ENCODE results near the gene AGBL5.
A peak's percentile ranks its signal among the peaks of the same experiment; 100 is the strongest.
"Not testable (repeated sequence)": the region's sequence is repeated elsewhere in the genome, so short reads cannot be mapped to it uniquely, and the experiment has no call there.

The AGBL5 gene

DNA sequence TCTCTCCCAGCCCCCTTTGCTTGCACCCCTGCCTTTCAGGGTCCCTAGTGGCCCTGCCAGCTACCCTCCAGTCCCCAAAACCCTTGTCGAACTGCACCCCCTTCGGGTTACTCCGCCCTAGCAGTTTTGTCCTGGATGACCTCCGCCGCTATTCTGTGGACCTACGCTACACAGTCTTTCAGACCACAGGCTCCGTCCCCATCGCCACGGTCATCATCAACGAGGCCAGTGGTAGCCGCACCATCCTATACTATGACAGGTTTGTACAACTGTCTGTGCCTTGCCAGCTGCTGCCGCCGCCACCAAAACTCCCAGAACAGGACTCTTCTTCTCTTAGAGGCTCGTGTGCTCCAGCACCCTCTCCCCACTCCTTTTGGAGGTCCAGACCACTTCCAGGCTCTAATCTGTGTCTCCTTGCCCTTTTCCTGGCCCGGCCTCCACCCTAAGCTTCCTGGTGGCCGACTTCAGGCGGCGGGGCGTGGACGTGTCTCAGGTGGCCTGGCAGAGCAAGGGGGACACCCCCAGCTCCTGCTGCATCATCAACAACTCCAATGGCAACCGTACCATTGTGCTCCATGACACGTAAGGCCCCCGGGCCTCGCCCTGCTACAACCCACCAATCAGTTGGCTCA lies 43.0 kb downstream of the AGBL5 start:
- no peak for DNase-seq

DNA sequence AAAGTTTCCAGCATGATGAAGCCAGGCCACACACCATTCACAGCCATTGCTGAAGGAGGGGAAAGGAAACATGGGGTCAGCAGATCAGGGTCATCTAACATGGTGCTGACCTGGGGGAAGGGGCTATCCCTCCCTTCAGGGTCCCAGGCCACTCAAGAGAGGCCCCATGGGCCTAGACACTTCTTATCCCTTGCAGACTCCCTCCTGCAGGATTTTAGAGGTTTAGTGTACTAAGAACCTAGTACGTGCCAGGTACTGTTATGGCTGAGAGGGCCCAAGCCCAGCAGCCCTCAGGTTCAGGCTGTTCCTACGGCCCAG lies 43.9 kb downstream of the AGBL5 start:
- DNase-seq = no peak

DNA sequence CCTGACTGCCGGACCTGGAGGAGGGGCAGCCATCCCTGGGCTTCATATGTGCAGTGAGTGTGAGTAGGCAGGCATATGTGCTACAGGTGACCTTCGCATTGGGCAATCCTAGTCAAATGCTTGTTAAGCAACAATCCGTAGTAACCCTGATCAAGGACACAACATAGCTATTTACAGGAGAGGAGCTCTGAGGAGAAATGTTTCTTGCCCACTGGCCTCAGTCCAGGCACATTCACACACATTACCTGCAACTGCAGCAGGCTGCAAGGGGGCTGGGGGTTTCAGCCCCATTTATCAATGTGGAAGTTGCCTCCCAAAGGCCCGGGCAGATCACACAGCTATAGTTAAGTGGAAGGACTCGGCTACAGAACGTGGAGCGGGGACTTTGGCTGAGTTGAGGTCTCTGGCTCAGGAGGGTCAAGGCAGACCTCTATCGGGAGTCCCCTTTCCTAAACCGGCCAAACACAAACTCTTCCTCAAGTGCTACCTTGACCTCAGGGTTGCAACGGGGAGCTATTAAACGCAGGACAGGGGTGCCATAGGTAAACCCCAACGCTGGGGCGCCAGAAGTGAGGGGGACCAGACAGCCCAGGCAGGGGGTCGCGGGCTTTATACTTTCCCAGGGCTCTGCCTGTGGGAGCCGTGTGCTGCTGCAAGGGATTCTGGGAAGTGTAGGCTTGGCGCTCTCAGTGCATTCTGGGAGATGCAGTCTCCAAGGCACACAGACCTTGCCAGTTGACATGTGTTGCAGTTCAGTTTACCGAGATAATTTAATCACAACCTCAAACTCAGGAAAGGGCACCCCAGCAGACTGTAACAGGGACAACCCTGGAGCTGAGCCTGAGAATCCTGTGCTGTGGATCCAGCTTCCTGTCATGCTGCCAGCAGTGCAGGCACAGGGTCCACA lies 44.5 kb downstream of the AGBL5 start:
- DNase-seq = peak; percentile 61

DNA sequence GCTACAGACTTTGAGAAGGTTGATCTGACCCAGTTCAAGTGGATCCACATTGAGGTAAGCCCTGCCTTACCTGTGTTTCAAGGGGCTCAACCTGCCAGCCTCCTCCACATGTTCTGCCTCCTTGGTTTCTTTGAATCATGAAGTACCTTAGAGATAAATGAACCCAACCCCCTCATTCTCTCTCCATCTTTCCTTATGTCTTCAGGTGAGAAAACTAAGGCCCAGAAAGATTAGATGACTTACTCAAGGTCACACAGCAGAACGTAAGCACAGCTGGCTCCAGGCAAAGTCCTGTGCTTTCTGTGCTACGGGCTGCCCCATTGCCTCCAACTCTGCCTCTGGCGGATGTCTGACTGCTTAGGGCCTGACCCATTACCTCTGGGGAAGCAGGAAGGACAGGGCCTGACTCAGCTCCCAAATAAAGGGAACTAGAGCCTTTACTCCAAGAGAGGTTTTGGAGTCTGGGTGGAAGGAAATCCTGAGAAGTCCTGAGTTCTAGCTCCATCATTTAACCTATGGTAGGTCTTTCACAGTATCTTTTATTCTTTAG lies 45.4 kb downstream of the AGBL5 start:
- no peak for DNase-seq

DNA sequence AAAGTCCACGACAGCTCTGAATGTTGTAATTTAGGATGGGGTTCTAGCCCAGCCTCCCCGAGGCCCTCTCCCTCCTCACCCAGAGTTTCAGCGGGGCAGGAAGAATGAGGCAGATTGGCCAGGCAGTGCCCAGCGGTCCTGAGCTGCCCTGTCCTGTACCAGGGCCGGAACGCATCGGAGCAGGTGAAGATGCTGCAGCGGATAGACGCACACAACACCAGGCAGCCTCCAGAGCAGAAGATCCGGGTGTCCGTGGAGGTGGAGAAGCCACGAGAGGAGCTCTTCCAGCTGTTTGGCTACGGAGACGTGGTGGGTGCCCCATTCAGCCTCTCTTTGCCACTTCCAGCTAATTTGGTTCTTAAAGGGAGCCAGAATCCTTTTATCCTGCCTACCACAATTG lies 45.9 kb downstream of the AGBL5 start:
- no peak for DNase-seq

DNA sequence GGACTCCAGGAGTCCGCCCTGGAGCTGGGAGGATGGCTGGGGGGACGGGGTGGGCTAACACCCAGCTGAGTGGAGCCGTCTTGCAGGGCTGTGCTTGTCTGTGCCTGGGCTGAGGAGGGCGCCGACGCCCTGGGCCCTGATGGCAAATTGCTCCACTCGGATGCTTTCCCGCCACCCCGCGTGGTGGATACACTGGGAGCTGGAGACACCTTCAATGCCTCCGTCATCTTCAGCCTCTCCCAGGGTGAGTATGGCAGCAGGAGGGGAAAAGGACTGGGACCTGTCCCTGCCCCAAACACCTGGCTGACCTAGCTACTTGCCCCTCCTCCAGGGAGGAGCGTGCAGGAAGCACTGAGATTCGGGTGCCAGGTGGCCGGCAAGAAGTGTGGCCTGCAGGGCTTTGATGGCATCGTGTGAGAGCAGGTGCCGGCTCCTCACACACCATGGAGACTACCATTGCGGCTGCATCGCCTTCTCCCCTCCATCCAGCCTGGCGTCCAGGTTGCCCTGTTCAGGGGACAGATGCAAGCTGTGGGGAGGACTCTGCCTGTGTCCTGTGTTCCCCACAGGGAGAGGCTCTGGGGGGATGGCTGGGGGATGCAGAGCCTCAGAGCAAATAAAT lies 48.0 kb downstream of the AGBL5 start:
- DNase-seq = no peak

DNA sequence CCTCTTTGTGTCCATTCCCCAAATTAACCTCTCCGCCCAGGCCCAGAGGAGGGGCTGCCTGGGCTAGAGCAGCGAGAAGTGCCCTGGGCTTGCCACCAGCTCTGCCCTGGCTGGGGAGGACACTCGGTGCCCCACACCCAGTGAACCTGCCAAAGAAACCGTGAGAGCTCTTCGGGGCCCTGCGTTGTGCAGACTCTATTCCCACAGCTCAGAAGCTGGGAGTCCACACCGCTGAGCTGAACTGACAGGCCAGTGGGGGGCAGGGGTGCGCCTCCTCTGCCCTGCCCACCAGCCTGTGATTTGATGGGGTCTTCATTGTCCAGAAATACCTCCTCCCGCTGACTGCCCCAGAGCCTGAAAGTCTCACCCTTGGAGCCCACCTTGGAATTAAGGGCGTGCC lies 48.6 kb downstream of the AGBL5 start:
- no peak for DNase-seq

DNA sequence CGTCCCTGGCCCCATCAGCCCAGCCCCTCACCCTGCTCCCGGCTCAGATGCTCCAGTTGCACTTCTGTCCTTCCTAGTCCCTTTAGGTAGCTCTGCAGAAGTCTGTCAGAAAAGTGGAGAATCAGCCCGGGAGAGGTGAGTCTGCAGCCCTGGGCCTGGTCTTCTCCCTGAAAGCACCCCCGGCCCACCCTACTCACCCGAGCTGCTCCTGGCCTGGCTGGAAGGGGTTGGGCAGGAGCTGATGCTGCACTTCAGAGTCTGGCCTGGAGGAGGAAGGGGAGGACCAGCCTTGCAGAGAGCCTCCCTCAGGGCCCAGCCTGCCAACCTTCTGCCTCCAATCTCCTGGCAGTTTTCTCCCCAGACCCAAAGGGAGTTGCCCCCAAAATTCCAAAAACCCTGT lies 50.9 kb downstream of the AGBL5 start:
- DNase-seq = no peak

DNA sequence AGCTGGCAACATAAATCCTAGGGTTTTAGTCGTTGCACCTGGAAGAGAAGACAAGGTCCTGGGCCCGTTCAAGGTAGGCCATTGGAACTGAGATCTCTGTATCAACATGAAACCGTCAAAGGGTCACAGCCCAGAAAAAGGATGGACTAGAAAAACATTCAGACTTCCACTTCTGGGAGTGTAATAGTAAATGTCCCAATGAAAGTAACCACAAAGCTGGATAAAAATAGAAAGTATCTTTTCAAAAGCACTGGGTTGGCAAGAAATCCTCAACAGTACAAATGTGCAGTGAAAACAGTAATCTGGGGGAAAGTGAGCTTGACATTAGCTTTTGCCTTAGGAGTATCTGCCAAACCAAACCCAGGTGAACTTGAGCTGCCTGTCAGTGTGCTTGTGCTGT lies 54.5 kb downstream of the AGBL5 start:
- no peak for DNase-seq

DNA sequence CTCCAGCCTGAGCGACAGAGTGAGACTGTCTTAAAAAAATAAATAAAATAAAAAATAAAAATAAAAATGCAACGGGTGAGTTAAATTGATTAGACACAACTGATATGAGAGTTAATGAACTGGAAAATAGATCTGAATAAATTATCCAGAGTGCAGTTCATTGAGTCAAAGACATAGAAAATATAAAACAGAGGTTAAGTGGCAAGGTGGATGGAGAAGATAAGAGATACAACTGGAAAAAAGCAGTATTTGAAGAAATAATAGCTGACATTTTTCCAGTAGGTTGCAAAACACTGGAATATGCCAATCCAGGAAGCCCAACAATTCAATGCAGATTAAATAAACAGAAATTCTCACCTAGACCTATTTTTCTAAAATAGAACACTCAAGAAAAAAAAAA lies 56.8 kb downstream of the AGBL5 start:
- no peak for DNase-seq

DNA sequence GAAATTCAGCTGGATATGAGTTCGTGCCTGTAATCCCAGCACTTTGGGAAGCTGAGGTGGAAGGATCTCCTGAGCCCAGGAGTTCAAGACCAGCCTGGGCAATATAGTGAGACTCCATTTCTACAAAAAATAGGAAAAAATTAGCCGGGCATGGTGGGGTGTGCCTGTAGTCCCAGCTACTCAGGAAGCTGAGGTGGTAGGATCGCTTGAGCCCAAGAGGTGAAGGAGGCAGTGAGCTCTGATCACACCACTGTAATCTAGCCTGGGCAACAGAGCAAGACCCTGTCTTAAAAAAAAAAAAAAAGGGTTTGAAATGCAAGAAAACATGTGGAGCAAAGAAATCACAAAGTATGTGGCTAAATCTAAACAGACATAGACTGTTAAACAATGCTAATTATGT lies 57.6 kb downstream of the AGBL5 start:
- DNase-seq = no peak

DNA sequence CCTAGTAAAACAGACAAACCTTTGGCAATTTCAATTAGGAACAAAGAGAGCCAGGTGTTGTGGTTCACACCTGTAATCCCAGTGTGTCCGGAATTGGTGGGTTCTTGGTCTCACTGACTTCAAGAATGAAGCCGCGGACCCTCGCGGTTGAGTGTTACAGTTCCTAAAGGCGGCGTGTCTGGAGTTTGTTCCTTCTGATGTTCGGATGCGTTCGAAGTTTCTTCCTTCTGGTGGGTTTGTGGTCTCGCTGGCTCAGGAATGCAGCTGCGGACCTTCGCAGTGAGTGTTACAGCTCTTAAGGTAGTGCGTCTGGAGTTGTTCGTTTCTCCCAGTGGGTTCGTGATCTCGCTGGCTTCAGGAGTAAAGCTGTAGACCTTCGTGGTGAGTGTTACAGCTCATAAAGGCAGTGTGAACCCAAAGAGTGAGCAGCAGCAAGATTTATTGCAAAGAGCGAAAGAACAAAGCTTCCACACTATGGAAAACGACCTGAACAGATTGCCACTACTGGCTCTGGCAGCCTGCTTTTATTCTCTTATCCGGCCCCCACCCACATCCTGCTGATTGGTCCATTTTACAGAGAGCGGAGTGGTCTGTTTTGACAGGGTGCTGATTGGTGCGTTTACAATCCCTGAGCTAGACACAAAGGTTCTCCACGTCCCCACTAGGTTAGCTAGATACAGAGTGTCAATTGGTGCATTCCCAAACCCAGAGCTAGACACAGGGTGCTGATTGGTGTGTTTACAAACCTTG lies 59.3 kb downstream of the AGBL5 start:
- not testable (repeated sequence) for DNase-seq

DNA sequence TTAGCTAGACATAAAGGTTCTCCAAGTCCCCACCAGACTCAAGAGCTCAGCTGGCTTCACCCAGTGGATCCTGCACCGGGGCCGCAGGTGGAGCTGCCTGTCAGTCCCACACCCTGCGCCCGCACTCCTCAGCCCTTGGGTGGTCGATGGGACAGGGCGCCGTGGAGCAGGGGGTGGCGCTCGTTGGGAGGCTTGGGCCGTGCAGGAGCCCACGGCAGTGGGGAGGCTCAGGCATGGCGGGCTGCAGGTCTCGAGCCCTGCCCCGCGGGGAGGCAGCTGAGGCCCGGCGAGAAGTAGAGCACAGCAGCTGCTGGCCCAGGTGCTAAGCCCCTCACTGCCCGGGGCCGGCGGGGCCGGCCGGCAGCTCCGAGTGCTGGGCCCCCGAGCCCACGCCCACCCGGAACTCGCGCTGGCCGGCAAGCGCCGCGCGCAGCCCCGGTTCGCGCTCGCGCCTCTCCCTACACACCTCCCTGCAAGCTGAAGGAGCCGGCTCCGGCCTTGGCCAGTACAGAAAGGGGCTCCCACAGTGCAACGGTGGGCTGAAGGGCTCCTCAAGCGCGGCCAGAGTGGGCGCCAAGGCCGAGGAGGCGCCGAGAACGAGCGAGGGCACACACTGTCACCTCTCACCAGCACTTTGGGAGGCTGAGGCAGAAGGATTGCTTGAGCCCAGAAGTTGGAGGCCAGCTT lies 60.1 kb downstream of the AGBL5 start:
- DNase-seq = not testable (repeated sequence)

DNA sequence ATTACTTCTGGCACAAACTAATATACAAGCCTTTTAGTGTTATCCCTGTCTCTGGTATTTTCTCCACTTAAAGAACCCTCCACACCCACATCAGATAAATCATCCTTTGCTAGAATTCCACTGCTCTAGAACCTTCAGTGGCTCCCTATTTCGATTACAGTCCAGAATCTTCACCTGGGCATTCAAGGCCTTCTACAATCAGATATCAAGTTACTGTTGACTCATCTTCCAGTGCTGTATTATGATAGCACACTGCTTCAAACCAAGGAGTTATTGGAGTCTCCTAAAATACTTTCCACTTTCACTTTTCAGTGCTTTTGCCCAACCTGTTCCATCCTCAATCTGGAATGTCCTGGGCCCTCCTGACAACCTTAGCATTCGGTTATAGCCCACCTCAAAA lies 64.1 kb downstream of the AGBL5 start:
- no peak for DNase-seq

DNA sequence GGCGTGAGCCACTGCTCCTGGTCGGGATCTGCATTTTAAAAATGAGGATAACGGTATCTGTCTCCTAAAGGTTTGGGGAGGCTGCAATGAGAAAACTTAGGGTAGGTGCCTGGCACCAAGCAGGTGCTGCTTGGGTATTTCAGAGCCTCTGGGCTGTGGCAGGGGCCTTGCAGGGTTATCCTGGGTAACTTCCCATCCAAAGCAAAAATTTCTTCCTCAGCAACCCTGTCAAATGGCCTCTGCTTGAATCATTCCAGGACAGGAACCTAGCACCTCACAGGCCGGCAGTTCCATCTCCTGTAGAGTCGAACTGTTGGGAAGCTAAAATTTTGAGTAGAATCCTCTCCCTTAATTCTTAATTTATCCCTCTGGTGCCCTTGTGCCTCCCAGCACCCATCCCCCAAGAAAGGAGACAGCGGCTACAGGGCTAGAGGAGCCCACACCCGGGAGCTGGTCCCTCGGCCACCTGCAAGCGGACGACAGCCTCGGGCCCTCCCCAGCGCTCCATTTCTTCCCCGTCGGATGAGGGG lies 66.6 kb downstream of the AGBL5 start:
- no peak for DNase-seq

DNA sequence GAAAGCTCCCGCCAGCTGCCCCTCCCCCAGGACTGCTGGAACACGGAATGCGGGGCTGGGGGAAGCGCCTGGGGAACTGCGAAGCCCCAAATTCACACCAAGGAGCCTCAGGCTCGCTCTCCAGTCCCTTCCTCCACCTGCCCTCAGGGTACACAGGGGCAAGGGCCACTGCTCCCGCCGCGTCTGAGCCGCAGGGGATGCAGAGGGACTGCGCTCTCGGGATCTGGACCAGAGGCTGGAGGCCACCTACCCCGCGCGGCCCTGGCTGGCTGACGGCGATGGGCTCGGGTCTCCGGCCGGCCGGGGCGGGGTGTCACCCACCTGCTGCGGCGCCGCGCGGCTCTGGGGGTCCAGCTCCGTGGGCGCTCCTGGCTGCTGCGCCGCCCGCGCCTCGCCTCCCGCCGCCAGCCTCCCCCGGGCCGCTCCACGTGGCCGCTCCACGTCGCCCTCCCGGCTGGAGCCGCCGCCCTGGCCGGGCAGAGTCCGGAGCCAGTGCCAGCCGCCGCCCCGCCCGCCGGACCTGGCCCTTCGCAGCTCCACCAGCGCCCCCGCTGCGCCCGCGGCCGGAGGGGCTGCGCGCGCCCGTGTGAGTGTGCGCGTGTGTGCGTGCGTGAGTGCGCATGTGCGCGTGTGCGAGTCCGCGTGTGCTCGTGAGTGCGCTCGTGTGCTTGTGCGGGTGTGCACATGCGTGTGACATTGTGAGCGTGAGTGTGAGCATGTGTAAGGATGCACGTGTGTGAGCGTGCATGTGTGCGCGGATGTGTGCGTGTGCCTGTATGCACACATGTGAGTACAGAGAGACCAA lies 67.3 kb downstream of the AGBL5 start, which contains the start of gene CGREF1:
Gene CGREF1 (minus strand): TSS at position 604 of the 805 bp plus-strand sequence. CDS start 14,762 bp downstream, outside the sequence.
- no peak for DNase-seq

DNA sequence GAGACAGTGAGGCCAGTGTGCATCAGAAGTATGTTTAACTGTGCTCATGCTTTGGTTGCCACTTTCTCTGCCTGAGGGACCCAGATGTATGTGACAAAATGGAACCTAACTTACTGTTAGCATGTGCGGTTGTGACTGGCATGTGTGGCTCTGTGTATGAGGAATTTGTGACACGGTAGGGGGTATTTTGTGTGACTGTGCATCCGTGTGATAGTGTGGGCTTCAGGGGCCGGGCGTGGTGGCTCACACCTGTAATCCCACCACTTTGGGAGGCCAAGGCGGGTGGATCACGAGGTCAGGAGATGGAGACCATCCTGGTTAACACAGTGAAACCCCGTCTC lies 67.8 kb downstream of the AGBL5 start:
- DNase-seq = not testable (repeated sequence)
